Activated CD4-positive, alpha-beta T cell treated with anti-CD3 and anti-CD28 coated beads, Interleukin-10, Interleukin-2, amounts not matched to agents 100 ng/mL and 50 ng/mL, durations not matched to agents 16 hours and 8 hours (primary cell): ENCODE results near the gene IPO11.

ENCODE experiments used
- DNase-seq: peaks from one replicate; pipeline ENCODE4 v3.0.0-alpha.2; 2020

The IPO11 gene

DNA sequence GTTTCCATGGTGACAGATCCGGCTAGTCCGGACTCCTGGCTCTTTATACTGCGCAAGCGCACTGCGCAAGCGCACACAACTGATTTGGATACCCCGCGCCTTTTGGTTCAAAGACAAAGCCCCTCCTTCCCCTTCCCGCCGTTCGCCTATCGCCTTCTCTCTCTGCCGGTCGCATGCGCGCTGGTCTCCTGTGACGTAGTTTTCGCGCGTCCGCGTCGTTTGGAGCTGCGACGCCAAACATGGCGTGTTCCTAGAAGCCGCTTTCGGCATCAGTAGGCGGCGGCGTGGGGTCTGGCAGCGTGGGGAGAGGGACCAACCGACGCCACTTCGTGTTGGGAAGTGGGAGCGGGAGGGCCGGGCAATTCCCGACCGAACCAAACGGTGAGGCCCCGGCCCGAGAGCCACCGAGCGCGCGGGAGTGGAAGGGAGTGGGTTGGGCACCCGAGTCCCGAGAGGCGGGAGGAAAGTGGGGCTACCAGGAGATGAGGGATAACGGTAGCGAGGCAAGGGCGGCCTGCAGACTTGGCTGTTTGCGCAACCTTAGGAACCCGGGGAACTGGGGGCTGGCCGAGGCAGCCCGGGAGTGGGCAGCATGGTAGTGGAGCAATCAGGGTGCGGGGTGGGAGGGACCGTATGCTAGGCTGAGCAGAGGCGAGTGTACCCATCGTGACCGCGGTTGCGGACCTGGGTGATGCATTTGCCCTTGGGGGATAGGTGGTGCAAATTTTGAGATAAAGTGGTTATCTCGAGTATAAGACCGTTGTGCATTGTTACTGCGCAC lies at the start of gene IPO11:
TSS of gene IPO11 (plus strand) at position 215 of the 781 bp plus-strand sequence. CDS start 24,517 bp downstream, outside the sequence.
- DNase-seq = peak; percentile 100

- peak; percentile 7 for DNase-seq
These were observed 43.5 kb upstream of the IPO11 start for GRCh38 chr5:62369039-62369438.

GRCh38 chr5:62371409-62371808 lies 41.2 kb upstream of the IPO11 start:
- no peak for DNase-seq

DNA sequence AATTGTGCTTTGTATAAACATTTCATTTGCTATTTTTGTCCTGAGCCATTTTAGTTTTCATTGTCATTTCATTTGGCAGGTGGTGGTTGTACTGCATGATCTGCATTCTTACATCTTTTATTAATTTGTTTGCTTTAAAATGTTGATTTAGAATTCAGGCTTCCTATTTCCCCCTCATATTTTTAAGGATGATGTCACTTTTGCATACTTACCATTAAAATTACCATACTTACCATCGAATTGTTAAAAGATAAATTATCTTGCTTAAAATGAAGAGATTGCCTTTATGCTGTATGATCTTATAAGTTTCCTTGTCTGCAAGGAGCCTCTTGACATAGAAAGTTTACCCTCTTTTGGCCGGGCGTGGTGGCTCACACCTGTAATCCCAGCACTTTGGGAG lies 40.0 kb upstream of the IPO11 start:
- no peak for DNase-seq

GRCh38 chr5:62373382-62373781 lies 39.2 kb upstream of the IPO11 start:
- no peak for DNase-seq

GRCh38 chr5:62374090-62374489 lies 38.5 kb upstream of the IPO11 start:
- DNase-seq = no peak

GRCh38 chr5:62375627-62376026 lies 36.9 kb upstream of the IPO11 start:
- DNase-seq = no peak

DNA sequence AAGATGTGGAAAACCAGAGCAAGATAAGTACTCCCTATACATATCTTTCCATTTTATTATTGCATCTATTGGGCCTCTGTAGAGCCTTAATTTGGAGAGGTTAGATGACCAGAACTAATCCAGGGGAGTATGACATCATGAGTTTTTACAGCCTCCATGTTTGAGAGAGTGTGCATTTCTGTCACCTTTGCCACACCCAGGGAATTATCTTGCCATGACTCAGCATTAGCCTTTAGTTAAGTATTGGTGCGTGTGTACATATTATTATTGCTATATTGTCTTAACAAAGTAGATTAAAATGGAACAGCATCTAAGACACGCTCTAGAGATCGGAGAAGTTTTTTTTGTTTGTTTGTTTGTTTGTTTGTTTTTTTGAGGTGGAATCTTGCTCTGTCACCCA lies 36.5 kb upstream of the IPO11 start:
- no peak for DNase-seq

DNA sequence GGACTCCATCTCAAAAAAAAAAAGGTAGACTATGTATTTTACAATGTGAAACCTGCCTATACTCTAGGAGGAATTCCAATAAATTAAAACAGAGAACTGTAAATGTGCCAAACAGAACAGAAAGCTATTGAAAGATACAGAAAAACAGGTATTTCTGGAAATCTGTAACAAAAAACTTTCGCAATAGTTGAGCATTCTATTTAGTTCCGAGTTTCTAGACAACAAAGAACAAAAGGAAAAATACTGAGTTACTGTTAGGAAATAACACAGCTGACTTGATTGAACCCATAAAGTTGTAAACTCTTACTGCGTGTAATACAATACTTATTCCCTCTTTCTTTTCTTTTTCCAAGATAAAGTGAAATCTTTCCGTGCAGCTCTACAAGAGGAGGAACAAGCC lies 27.4 kb upstream of the IPO11 start:
- no peak for DNase-seq

- no peak for DNase-seq
These were observed 26.7 kb upstream of the IPO11 start for GRCh38 chr5:62385816-62386400.

DNA sequence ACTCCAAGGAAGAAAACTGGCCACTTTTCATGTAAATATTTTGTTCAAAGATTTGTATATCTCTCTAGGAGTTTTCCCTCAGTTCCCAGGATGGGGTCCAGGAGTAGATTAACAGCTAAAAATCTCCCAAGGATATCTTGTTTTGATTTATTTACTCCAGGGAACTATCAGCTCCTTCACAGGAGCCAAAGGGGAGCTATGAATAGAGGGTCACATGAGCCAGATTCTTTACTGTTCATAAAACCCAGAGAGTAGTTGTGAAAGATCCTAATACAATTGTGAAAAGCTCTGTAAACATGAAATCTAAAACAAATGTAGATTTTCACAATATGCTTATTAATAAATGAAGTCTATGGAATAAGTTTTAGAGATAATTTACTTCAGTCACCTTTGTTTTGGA lies 25.7 kb upstream of the IPO11 start:
- no peak for DNase-seq

GRCh38 chr5:62395210-62395950 lies 17.2 kb upstream of the IPO11 start:
- DNase-seq = peak; percentile 13

- DNase-seq = peak; percentile 98
These were observed 8.9 kb upstream of the IPO11 start, which contains the start of gene DIMT1 for GRCh38 chr5:62403411-62404250. Gene DIMT1 (minus strand): TSS chr5:62403905. CDS start chr5:62403772, 133 bp downstream.

DNA sequence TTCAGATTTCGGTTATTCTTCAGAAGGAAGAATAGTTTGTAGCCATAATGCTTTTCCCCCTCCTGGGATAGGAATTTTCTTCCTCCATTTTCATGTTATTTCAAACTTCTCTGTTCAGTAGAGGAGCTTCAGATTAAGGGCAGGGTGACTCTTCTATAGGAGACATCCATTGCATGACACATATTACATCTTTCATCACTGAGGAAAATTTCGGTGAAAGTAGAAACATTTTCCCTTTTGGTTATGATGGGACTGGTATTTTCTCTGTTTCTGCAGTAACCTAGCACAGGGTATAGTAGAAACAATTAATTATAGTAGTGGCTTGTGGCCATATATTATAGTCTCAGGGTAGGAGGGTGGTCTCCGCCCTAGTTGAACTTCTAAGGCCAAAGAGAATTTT lies 1.1 kb downstream of the IPO11 start:
- DNase-seq = no peak

GRCh38 chr5:62418462-62419076 lies 6.0 kb downstream of the IPO11 start:
- no peak for DNase-seq

DNA sequence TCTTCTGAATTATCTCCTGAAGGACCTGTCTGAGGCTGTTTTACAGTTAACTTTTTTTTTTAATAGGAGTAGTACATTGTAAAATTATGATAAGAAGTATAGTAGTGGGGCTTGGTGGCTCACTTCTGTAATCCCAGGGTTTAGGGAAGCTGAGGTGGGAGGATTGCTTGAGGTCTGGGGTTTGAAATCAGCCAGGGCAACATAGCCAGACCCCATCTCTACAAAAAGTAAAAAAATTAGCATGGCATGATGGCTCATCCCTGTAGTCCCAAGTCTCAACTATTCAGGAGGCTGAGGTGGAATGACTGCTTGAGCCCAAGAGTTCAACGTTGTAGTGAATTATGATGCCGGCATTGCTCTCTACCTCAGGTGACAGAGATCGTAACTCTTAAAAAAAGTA lies 7.0 kb downstream of the IPO11 start:
- no peak for DNase-seq

GRCh38 chr5:62421414-62421813 lies 8.9 kb downstream of the IPO11 start:
- no peak for DNase-seq

DNA sequence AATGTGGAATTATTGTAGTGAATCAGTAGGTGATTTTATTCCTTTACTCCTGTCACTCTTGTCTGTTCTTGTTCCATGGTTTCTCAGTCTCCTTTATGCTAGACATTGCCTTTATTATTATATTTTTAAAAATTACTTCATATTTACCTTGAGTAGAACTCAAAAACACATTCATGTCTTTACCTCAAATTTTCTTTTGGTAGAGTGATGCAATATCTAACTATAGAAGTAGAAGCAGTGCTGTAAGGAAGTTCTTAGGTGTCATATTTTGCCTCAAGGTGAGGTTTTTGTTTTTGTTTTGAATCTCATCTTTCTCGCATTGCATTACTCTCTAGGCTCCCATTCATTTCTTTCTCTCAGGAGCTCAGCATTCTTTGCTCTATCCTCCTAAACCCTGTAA lies 12.2 kb downstream of the IPO11 start:
- DNase-seq = no peak

GRCh38 chr5:62431735-62432620 lies 19.4 kb downstream of the IPO11 start:
- no peak for DNase-seq

- DNase-seq = no peak
These were observed 20.1 kb downstream of the IPO11 start for GRCh38 chr5:62432621-62433064.

GRCh38 chr5:62448528-62448927 lies 36.0 kb downstream of the IPO11 start:
- DNase-seq = no peak
